Mesendoderm (in vitro differentiated cells): ENCODE results near the gene MSANTD3.
A peak's percentile ranks its signal among the peaks of the same experiment; 100 is the strongest.
"Not testable (repeated sequence)": the region's sequence is repeated elsewhere in the genome, so short reads cannot be mapped to it uniquely, and the experiment has no call there.

Experiments
- DNase-seq: peaks from one replicate; pipeline ENCODE4 v3.0.0; 2013
- H2AK5ac ChIP-seq: 2 replicates; pipeline ENCODE4 v1.6.1; 2013; ENCODE audit warnings: low read length, inconsistent platforms
- H2BK120ac ChIP-seq: 2 replicates; pipeline ENCODE4 v1.6.1; 2013; ENCODE audit warnings: low read depth, mild to moderate bottlenecking, low read length, moderate library complexity, mixed read lengths
- H2BK15ac ChIP-seq: replicated peaks from 2 replicates; pipeline ENCODE4 v1.6.1; 2013; ENCODE audit warnings: low read depth, mild to moderate bottlenecking, moderate library complexity
- H2BK5ac ChIP-seq: 2 replicates; pipeline ENCODE4 v1.6.1; 2013; ENCODE audit warnings: low read length, inconsistent platforms
- H3K18ac ChIP-seq: 2 replicates; pipeline ENCODE4 v1.6.1; 2013; ENCODE audit warnings: mild to moderate bottlenecking, low read length, mixed read lengths
- H3K23ac ChIP-seq: one replicate; pipeline ENCODE4 v1.6.1; 2013; ENCODE audit warnings: low read length
- H3K27ac ChIP-seq: 2 replicates; pipeline ENCODE4 v1.5.1; 2013; ENCODE audit warnings: low read depth, mild to moderate bottlenecking, inconsistent platforms, low read length, moderate library complexity
- H3K27me3 ChIP-seq: 2 replicates; pipeline ENCODE4 v1.6.1; 2013; ENCODE audit warnings: low read length, control low read depth, mild to moderate bottlenecking, inconsistent platforms; ENCODE audit not compliant: insufficient read depth, poor library complexity
- H3K36me3 ChIP-seq: 2 replicates; pipeline ENCODE4 v1.6.1; 2013; ENCODE audit warnings: low read length, inconsistent platforms; ENCODE audit not compliant: control insufficient read depth, insufficient read depth
- H3K4ac ChIP-seq: one replicate; pipeline ENCODE4 v1.6.1; 2013; ENCODE audit warnings: low read depth, mild to moderate bottlenecking, low read length, moderate library complexity
- H3K4me1 ChIP-seq: 2 replicates; pipeline ENCODE4 v1.6.1; 2013; ENCODE audit warnings: low read depth, low read length, inconsistent platforms; ENCODE audit not compliant: control insufficient read depth
- H3K4me2 ChIP-seq: 2 replicates; pipeline ENCODE4 v1.6.1; 2013; ENCODE audit warnings: low read length
- H3K4me3 ChIP-seq: 2 replicates; pipeline ENCODE4 v1.5.1; 2013; ENCODE audit warnings: mild to moderate bottlenecking, low read length
- H3K56ac ChIP-seq: one replicate; pipeline ENCODE4 v1.6.1; 2013; ENCODE audit warnings: low read length
- H3K79me1 ChIP-seq: 2 replicates; pipeline ENCODE4 v1.6.1; 2013; ENCODE audit warnings: low read length, inconsistent platforms
- H3K79me2 ChIP-seq: 2 replicates; pipeline ENCODE4 v1.6.1; 2013; ENCODE audit warnings: mild to moderate bottlenecking, low read length; ENCODE audit not compliant: control insufficient read depth, insufficient read depth
- H3K9ac ChIP-seq: 2 replicates; pipeline ENCODE4 v1.6.1; 2013; ENCODE audit warnings: low read length, inconsistent platforms
- H4K5ac ChIP-seq: one replicate; pipeline ENCODE4 v1.6.1; 2013; ENCODE audit warnings: low read length
- H4K8ac ChIP-seq: one replicate; pipeline ENCODE4 v1.6.1; 2013; ENCODE audit warnings: low read depth, mild to moderate bottlenecking, control low read depth, low read length, moderate library complexity
- WGBS: extraction: QIAGEN DNeasy Blood & Tissue Kit; methylation state at CpG from one replicate; pipeline ENCODE4 v1.1.7; 2013; ENCODE audit warnings: low lambda C conversion rate, missing lambda C conversion rate; ENCODE audit not compliant: insufficient coverage; ENCODE audit errors: extremely low coverage; 5-methylcytosine and 5-hydroxymethylcytosine counted together

The MSANTD3 gene

GRCh38 chr9:100421116-100421515 lies 5.8 kb upstream of the MSANTD3 start:
- not testable (repeated sequence) for H3K27ac ChIP-seq, H2AK5ac ChIP-seq, H3K4me3 ChIP-seq, H3K79me2 ChIP-seq, H3K4ac ChIP-seq, H2BK5ac ChIP-seq, H3K79me1 ChIP-seq, H3K56ac ChIP-seq, H3K4me1 ChIP-seq, H3K27me3 ChIP-seq, H2BK15ac ChIP-seq, H4K5ac ChIP-seq, H4K8ac ChIP-seq, H3K9ac ChIP-seq, H3K18ac ChIP-seq, H3K36me3 ChIP-seq, H3K23ac ChIP-seq, DNase-seq, H2BK120ac ChIP-seq, H3K4me2 ChIP-seq
- WGBS = no CpG with 5 or more reads among the region's 3 CpGs

GRCh38 chr9:100425758-100426157 lies 1.2 kb upstream of the MSANTD3 start:
- Histone ChIP-seq H2AK5ac (no peak overlapping the region), H3K23ac (no peak overlapping the region), H3K4ac (no peak overlapping the region), H3K27ac (no peak overlapping the region), H3K9ac (no peak overlapping the region), H2BK120ac (no peak overlapping the region), H3K4me2 (no peak overlapping the region), H3K4me3 (no peak overlapping the region), H2BK15ac (no peak overlapping the region), H3K4me1 (peaks cover 2% of the 10 kb centered on the region), H3K36me3 (no peaks in the 10 kb centered on the region), H3K56ac (no peak overlapping the region), H3K18ac (no peak overlapping the region), H3K79me2 (peaks cover 21% of the 10 kb centered on the region), H3K27me3 (no peaks in the 10 kb centered on the region), H4K8ac (no peak overlapping the region), H3K79me1 (peaks cover 9% of the 10 kb centered on the region), H4K5ac (no peak overlapping the region), H2BK5ac (no peak overlapping the region)
- DNase-seq = no peak
- no CpG with 5 or more reads among the region's 1 CpG for WGBS

- peak overlapping the region; percentile 81 for H3K27ac ChIP-seq
- H2BK5ac ChIP-seq = no peak overlapping the region
- H3K18ac ChIP-seq = peak overlapping the region; percentile 100
- H3K4me2 ChIP-seq = no peak overlapping the region
- H3K56ac ChIP-seq = peak overlapping the region; percentile 81
- no peak overlapping the region for H2BK120ac ChIP-seq
- H3K36me3 ChIP-seq = no peaks in the 10 kb centered on the region
- no peaks in the 10 kb centered on the region for H3K27me3 ChIP-seq
- H2BK15ac ChIP-seq = no peak overlapping the region
- no peak overlapping the region for H2AK5ac ChIP-seq
- no peak overlapping the region for H3K4ac ChIP-seq
- H4K8ac ChIP-seq = no peak overlapping the region
- peak overlapping the region; percentile 33 for H3K9ac ChIP-seq
- peaks cover 9% of the 10 kb centered on the region for H3K79me1 ChIP-seq
- no peak overlapping the region for H4K5ac ChIP-seq
- no peak for DNase-seq
- no peak overlapping the region for H3K23ac ChIP-seq
- peaks cover 2% of the 10 kb centered on the region for H3K4me1 ChIP-seq
- peaks cover 22% of the 10 kb centered on the region for H3K79me2 ChIP-seq
- no peak overlapping the region for H3K4me3 ChIP-seq
- no CpG with 5 or more reads among the region's 7 CpGs for WGBS
Observed at GRCh38 chr9:100426189-100426529, 784 bp upstream of the MSANTD3 start.

- H4K5ac ChIP-seq = no peak overlapping the region
- peak overlapping the region; percentile 59 for H2BK15ac ChIP-seq
- no peak overlapping the region for H3K23ac ChIP-seq
- H3K4me3 ChIP-seq = peak overlapping the region; percentile 74
- peaks cover 2% of the 10 kb centered on the region for H3K36me3 ChIP-seq
- peak overlapping the region; percentile 95 for H3K4ac ChIP-seq
- peaks cover 18% of the 10 kb centered on the region for H3K79me1 ChIP-seq
- peaks cover 32% of the 10 kb centered on the region for H3K79me2 ChIP-seq
- H3K56ac ChIP-seq = peak overlapping the region; percentile 92
- DNase-seq = peak; percentile 85
- peak overlapping the region; percentile 100 for H3K18ac ChIP-seq
- no CpG with 5 or more reads among the region's 65 CpGs for WGBS
- H2BK120ac ChIP-seq = no peak overlapping the region
- peak overlapping the region; percentile 1 for H3K4me2 ChIP-seq
- H2BK5ac ChIP-seq = no peak overlapping the region
- peaks cover 2% of the 10 kb centered on the region for H3K4me1 ChIP-seq
- no peaks in the 10 kb centered on the region for H3K27me3 ChIP-seq
- no peak overlapping the region for H2AK5ac ChIP-seq
- H4K8ac ChIP-seq = peak overlapping the region; percentile 89
- H3K27ac ChIP-seq = peak overlapping the region; percentile 98
- H3K9ac ChIP-seq = peak overlapping the region; percentile 80
Observed at GRCh38 chr9:100427366-100428263, 672 bp downstream of the MSANTD3 start.

GRCh38 chr9:100428871-100429654 lies 2.1 kb downstream of the MSANTD3 start:
- Histone ChIP-seq H3K18ac (no peak overlapping the region), H3K36me3 (peaks cover 2% of the 10 kb centered on the region), H3K4me3 (no peak overlapping the region), H2AK5ac (no peak overlapping the region), H2BK120ac (no peak overlapping the region), H3K27ac (no peak overlapping the region), H3K9ac (no peak overlapping the region), H3K4ac (no peak overlapping the region), H3K79me1 (peaks cover 24% of the 10 kb centered on the region), H3K4me2 (no peak overlapping the region), H3K79me2 (peaks cover 34% of the 10 kb centered on the region), H2BK5ac (no peak overlapping the region), H4K8ac (no peak overlapping the region), H3K4me1 (peaks cover 2% of the 10 kb centered on the region), H3K56ac (peak overlapping the region; percentile 31), H3K23ac (no peak overlapping the region), H4K5ac (no peak overlapping the region), H2BK15ac (no peak overlapping the region), H3K27me3 (no peaks in the 10 kb centered on the region)
- peak; percentile 56 for DNase-seq
- no CpG with 5 or more reads among the region's 9 CpGs for WGBS
